Measurements from ENCODE around the gene CMIP.
A peak's percentile ranks its signal among the peaks of the same experiment; 100 is the strongest.

The CMIP gene

DNA sequence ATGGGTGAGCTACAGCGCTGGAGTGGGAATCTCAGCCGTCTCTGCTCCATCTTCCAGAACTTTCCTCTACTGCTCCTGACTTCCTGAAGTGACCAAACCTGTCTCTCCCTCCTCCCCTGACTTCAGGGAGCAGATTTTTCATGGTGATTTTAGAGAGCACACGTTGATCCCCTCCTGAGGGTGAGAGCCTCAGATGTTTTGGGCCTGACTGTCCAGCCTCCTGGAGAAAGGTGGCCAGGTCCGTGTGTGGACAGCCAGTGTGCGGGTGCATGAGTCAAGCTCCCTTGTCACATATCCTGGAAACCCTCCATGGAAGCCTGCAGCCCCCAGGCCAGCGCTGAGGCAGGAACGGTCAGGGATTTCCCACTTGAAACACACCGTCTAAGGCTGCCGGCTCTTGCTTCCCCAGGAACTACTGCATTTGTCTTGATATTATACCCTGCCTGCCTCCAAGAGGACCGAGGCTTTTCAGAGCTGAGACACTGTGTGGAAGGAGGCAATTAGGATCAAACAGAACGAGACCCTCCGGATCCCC lies 143.1 kb downstream of the CMIP start:
- DNase-seq (ENCODE audit: low read depth), result no peak

DNA sequence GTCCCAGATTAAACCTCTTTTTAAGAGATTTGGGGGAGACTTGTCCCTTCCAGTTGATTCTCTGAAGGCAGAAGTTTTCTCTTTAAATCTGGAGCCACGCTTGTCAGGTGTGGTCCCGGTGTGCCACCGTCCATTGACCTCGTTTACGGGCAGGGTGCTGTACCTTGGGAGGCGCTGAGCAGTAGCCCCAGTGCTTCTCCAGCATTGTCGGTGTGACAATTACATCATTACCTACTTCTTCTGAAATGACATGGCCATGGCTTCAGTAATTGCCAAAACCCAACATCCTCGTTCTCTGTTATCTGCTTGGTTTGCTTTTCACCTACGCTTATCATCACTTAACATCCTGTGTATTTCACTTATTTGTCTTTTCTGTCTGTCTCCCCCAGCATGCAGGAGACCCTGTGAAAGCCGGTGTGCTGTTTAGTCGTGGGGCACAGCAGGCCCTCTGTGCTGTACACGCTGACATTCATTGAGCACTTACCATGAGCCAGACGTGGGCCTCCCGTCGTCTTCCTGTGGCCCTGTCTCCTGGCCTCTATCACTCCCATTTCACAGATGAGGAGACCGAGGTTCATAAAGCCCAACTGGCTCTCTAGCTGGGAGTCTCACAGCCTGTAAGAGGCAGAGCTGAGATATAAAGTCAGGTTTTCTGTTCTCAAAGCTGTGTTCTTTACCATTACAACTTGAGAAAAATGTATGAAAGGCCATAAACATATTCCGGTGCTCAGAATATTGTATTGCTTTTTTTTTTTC lies 143.9 kb downstream of the CMIP start:
- DNase-seq (ENCODE audit: low read depth), result no peak

DNA sequence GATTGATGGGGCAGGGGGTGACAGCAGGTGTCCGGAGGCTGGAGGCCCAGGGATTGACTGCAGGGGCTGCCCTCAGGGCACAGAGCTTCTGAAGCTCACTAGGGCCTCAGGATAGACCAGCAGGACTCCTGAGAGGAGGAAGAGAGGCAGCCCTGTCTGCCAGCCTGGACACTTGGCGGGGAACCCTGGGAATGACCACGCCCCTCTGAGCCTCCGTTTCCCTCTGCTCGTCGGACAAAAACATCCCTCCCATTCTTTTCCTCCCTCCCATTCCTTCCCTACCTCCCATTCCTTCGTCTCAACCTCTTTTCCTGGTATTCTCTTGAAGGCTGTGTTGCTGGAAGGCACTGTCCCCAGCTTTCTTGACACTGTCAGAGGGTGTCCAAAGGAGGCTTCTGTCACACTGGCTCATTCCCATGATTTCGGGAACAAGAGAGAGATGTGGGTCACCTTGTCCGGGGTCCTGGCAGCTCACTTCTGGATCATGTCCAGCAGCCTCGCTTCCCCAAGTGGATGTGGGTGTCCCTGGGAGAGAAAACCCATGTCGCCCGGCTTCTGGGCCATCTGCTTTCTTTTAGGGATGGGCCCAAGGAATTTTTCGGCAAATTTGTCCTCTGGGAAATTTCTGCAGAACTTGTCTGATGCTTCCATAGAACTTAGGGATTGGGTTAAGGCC lies 145.5 kb downstream of the CMIP start:
- no peak for DNase-seq (ENCODE audit: low read depth)

DNA sequence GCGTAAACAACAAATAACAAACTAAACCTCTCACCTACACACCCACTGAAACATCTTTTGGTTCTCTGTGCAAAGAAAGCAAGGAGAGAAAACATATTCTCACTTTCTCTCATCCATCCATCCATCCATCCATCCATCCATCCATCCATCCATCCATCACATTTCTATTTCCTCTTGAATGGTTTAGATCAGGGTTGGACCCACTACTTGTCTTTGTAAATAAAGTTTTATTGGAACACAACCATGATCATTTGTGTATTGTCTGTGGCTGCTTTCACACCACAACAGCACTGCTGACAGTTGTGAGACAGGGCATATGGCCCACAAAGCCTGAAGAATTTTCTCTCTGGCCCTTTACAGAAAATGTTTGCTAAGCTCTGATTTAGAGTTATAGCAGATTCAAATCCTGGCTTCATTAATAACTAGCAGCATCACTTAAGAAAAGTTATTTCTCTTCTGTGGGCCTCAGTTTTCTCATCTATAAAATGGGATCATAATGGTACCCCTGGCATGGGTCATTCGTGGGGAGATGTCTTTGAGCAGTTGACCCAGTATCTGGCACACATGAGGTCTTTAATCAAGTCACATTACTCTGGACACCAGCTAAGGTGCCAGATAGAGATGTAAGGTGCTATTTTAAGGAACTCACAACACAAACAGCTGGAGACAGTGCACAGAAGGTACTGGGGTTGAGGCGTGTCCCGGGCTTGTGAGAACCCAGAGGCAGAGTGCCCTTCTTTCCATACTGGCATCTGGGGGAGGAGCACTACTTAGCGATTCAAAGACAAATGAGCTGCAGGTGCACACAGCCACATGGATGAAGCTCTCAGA lies 146.3 kb downstream of the CMIP start:
- DNase-seq (ENCODE audit: low read depth), result no peak

DNA sequence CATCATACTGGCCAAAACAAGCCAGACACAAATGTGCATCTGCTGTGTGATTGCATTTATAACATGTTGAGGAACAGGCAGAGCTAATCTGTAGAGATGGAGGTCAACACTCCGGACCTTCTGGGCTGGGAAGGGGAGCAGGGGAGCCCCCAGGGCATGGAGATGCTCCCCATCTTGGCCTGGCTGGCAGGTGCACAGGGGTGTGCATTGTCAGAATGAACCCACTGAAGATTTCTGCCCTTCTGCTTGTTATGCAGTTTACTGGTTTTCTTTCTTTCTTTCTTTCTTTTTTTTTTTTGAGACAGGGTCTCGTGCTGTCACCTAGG lies 146.9 kb downstream of the CMIP start:
- DNase-seq (ENCODE audit: low read depth), result no peak

DNA sequence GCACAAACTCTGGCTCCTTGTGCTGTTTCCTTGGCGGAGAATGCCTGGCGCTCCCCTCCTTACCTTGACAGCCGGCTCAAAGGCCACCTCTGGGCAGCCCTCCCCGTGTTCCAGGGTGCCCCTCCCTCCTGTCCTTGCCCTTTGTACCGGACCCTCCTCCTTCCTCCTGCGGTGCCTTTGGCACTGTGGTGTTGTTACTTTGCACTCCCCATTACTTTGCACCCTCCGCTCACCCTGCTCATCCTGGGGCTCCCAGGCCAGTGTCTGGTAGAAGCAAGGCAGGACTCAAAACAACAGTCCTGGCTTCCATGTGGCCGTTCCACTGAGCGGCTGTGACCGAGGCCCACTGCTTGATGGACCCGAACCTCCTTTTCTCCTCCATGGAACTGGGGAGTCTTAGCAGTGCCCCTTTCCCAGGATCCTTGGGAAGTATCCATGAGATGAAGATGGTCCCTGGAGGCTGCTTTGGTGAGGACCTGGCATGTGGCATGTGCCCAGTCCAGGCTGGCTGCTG lies 147.8 kb downstream of the CMIP start:
- no peak for DNase-seq (ENCODE audit: low read depth)

DNA sequence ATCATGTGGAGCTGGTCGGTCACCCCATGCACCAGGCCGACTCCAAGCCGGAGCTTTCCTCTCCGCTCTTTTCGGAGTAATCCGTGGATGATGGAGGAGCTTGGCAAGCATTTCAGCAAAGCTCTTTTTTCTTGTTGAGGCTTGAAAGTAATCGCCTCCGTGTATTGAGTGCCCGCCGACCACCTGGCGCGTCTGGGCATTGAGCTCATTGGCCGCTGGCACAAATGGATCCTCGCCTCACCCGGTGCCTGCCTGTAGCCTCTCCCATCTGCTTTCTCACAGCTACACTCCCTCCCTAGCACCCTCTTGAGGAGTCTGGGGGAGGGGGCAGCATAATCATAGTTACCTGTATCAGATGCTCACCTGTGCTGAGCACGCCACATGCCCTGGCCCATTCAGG lies 148.9 kb downstream of the CMIP start:
- DNase-seq (ENCODE audit: low read depth), result no peak

DNA sequence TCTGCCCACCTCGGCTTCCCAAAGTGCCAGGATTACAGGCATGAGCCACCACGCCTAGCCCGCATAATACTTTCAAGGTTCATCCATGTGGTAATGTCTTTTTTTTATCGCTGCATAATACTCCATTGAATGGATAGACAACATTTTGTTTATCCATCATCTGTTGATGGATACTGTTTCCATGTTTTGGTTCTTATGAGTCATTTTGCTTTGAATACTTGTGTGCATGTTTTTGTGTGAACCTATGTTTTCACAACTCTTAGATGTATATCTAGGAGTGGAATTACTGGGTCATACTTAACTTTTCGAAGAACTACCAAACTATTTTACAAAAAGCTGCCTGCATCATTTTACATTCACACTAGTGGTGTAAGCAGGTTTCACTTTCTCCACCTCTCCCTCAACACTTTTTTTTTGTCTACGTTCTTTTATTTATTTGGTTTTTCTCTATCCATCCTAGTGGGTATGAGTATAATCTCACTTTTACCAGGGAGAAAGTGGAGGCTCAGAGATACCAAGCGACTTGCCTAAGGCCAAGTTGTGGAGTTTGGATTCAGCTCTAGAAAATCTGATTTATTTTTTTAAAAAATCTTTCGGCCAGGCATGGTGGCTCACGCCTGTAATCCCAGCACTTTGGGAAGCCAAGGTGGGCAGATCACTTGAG lies 151.2 kb downstream of the CMIP start:
- DNase-seq (ENCODE audit: low read depth), result peak; percentile 33

DNA sequence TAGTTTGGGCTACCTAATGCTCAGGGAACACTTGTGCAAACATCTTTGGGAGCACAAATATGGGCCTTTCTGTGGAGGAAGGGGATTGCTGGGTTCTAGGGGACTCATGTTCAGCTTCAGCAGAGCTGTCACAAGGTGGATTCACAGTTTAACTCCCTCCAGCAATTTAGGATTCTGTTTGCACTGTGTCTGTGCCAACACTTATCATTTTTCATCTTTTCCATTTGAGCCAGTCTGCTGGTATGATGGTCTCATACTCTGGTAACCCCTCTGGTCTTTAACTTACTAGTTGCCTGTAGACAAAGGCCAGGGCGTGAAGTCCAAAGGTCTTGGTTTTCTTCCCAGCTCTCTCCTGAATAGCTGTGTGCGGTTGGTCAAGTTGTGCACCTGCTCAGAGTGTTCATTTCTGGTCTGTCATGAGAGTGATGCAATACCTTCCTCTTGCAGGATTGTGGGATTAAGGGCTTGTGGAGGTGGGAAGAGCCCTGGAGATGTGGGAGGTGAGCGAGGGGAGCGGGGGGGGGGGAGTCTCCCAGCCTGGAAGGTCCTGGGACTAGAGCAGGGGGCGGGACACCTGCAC lies 152.6 kb downstream of the CMIP start:
- no peak for DNase-seq (ENCODE audit: low read depth)

DNA sequence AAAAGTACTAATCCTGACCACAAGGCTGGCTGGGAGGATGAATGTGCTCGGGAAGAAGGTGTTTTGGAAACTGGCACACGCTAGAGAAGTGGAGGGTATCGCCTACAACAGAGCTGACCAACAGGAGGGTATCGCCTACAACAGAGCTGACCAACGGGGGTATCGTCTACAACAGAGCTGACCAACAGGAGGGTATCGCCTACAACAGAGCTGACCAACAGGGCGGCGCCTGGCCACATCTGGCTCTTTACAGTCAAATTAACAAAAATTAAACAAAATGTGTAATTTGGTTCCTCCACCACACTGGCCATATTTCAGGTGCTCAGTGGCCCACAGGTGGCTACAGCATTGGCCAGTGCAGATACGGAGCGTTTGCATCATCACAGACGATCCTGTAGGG lies 153.5 kb downstream of the CMIP start:
- no peak for DNase-seq (ENCODE audit: low read depth)

DNA sequence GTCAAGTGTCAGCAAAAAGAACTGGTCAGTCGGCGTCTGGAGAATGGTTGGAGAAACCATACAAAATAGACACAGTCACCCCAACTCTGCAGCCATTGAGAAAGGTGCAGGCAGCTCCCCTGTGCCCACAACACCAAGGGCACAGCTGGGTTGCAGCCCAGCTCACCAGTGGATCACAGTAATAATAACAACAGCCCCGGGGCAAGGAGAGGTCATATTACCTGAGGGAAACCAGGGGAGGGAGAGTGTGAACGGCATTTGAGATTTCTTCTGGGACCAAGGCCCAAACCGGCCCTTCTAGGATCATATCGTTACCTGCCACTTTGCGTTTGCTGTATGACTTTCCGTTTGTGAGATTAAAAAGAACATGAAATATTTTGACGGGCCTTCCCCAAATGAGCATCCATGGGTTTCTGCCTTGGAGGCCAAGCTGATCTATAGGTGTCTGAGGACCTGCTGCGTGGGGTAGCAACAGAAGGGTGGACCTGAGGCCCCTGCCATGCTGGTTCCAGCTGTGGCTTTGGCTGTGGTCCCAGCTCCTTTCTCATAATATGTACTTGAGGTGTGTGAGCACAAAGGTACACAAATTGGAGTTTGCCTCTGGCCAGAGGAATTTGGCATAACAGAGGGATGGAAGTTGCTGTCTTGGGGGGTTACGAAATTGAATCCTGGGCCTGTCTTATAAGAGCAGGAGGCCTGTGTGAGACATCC lies 154.6 kb downstream of the CMIP start:
- no peak for DNase-seq (ENCODE audit: low read depth)

DNA sequence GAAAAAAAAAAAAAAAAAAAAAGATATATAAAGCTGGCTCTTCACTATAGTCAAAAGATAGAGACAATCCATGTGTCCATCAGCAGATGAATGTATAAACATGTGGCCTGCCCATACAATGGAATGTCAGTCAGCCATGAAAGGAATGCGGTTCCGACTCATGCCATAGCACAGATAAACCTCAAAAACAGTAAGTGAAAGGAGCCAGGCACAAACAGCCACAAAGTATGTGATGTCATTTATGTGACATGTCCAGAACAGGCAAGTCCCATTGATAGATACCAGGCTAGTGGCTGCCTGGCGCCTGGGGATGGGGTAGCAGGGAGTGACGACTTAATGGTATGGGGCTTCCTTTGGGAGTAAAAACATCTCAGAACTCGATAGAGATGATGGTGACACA lies 155.7 kb downstream of the CMIP start:
- DNase-seq (ENCODE audit: low read depth), result peak; percentile 93

DNA sequence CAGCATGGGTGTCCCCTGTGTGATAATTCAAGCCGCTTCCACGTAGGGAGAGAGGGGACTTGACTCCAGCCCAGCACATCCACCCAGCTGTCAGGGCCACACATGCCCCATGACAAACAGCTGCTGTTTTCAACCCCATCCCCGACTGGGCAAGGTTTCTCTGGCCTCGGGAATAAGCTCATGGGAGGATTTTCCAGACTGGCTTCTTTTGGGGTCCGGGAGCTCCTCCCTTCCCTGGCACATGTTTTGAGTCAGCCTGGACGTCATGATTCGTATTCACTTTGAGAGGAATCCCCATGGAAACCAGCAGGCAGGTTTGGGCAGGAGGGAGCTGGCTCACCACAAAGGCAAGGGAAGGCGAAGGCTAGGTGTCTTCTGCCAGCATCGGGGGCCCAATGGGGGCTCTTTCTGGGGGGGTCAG lies 156.4 kb downstream of the CMIP start:
- peak; percentile 68 for DNase-seq (ENCODE audit: low read depth)

DNA sequence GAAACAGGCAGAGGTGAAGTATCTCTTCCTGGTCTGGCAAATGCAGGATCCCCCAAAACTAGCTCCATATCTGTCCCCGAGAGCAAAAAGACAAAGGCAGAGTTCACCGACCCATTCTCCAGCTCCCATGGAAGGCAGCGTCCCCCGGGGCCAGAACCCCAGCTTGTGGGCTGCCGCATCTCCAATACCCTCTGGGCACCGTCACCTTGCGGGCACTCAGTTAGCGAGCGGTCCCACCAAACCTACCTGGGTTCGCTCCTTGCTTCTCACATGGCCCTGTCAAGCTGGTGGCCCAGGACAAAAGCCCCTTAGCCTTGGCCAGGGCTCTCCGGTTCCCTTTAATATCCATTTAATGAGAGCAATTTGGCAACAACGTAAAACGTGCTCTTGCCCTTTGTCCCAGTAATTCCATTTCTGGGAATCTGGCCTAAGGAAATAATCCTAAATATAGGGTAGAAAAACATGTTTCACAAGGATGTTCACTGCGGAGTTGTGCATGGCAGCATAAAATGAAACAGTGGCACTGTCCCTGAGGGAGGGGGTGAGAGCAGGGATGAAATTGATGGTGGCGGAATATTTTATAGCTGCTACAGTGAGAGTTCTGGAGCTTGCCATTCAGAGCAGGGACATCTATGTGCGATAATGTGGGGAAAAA lies 157.1 kb downstream of the CMIP start:
- DNase-seq (ENCODE audit: low read depth), result peak; percentile 70

DNA sequence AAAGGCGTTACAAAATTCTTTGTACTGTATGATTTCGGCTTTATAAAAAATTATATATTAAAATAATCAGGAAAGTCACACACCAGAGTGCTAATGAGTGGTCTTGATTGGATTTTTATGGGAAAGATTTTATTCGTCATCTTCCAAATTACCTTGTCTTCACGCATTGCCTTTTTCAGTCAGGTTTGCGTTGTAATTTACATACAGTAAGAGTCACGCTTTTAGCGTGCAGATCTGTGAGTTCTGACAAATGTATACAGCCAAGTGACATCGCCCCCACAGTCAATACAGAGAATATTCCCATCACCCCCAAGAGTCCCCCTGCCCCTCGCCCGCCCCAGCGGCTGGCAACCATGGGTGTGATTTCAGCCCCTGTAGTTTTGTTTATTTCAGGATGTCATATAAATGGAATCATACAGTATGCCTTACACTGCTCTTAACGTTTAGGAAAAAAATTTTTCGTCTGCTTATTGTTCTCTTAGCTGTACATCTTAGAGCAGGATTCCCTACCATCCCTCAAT lies 157.7 kb downstream of the CMIP start:
- DNase-seq (ENCODE audit: low read depth), result no peak

DNA sequence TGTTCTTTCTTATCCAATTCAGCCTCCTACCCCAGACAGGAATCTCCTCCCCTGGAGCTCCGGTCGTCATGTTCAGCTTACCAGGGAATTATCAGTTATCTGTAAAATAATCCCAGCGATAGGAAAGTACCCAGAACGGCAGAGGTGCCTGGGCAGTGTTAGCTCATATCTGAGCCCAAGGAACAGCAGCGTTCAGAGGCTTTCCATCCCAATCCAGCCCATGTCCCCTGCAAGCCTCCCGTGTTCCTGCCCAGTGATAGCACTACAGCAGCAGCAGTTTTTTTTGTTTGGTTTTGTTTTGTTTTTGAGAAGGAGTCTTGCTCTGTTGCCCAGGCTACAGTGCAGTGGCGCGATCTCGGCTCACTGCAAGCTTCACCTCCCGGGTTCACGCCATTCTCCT lies 158.2 kb downstream of the CMIP start:
- DNase-seq (ENCODE audit: low read depth), result no peak

DNA sequence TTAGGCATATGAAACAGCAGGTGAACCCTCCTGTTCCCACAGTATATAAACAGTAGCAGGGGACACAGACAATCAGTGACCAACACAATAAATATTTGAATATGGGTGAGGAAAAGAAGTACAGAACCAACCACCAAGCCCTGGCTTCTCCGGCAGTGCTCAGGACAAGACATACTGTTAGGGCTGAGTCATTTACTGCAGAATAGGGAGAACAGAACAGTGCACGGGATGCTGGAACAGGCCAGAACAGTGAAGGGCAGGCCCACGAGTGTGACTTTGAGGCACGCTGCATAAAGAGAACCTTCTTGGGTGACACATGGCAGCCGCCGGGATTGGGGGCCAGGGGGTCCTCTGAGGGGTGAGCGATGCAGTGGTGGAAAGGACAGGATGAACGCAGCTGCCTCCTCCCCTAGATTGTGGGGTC lies 160.4 kb downstream of the CMIP start:
- peak; percentile 87 for DNase-seq (ENCODE audit: low read depth)

DNA sequence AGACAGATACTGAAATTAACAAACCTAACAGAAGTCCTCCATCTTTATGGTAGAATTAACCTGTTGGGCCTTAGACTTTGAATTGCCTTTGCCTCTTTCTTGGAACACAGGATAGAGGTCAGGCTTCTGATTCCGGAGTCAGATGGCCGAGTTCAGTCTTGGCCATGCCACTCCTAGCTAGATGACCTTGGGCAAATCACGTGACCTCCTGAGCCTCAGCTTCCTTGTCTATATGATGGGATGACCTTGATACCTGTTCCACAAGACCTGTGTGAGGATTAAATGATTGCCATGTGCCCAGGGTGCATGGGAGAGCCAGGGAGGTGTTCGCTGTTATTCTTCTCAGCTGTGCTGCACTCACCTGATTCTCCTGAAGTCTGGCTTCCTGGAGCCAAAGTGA lies 161.4 kb downstream of the CMIP start:
- no peak for DNase-seq (ENCODE audit: low read depth)

DNA sequence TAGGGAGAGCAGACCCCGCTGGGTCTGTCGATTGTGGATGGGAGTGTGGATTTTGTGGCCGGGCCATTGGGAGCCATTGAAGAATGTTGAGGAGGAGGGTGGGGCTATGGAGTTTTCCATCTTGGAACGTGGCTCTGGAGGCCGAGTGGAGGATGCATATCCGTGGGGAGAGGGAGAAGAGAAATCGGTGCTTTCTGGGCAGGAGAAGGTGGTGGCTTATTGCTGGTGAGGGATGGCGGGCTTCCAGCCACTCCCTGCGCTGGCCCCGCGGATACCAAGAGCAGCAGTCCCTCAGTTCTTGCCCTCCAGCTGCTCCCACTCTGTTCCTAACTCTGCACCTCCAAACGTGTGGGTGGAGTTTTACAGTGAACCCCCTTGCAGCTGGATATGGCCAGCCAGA lies 162.4 kb downstream of the CMIP start:
- no peak for DNase-seq (ENCODE audit: low read depth)

DNA sequence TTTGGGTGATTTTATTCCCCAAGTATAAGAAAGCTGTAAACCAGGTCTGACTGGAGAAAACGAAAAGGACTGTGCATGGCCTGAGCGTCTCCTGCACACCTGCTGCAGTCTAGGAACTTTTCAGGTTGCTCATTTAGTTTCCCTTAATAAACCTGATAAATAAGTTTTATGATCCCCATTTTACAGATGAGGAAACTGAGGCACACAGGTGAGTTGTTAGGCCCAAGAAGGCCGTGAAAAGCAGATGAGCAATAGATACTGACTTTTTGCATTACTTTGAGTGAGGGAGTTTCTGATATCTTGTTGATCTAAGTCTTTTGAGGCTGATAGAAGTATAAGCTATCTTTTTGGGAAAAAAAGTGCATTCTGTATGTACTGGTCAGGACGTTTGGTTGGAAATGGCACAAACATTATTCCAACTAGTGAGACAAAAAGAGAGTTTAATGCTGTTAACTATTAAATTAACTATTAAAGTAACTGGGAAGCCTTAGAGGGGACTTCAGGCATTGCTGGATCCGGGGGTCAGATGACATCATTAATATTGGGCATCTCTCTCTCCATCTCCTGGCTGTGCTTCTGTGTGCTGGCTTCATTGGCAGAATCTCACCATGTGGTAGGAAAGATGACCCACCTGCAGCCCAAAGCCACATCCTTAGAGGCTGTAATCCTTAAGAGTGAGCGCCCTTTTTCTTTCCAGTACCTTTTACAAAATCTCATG lies 163.4 kb downstream of the CMIP start:
- DNase-seq (ENCODE audit: low read depth), result no peak
